Measurements from ENCODE around the gene TMPRSS9. TPM values are rescaled to one million over a fixed set of nuclear protein-coding genes. Genes with fewer than 3 reads are reported as not detected.

TMPRSS9 gene
- total RNA-seq, 1 donor from 2014 or later = not detected

DNA sequence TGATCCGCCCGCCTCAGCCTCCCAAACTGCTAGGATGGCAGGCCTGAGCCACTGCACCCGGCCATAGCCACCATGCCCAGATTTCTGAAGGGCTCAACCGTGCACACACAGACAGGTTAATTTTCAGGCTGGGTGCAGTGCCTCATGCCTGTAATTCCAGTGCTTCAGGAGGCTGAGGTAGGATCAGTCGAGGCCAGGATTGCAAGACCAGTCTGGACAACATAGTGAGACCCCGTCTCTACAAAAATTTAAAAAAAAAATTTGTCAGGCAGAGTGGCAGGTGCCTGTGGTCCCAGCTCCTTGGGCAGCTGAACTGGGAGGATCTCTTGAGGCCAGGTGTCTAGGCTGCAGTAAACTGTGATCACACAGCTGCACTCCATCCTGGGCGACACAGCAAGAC, 59.7 kb downstream of the TMPRSS9 start:
- Mint-ChIP-seq H3K27me3 (ENCODE audit: low read depth) (no peaks in the 10 kb centered on the region), H3K36me3 (ENCODE audit: low read depth) (peaks cover 6% of the 10 kb centered on the region), H3K9me3 (no peaks in the 10 kb centered on the region), H3K4me3 (ENCODE audit: low read depth) (no peak overlapping the region), H3K27ac (no peak overlapping the region), H3K4me1 (ENCODE audit: low read depth) (no peaks in the 10 kb centered on the region)
- DNase-seq (ENCODE audit: low spot score) = no peak
- intact Hi-C loops (cut with micrococcal nuclease) = no loop called here

DNA sequence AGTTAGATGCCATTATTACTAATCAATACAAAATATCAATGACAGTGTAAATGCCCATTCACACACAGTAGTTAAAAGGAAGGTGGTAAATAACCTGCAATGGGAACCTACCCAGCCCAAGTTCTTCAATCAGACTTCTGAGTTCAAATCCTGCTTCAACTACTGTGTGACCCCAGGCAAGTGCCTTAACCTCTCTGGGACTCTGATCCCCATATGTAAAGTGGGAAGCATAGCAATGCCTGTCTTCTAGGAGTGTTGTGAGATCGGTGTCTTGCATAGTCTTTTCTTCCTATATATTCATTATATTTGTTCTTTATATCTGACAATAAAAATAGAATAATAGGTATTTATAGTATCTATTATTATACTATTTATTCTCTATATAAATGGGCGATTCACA, 60.4 kb downstream of the TMPRSS9 start:
- no peak for DNase-seq (ENCODE audit: low spot score)
- Mint-ChIP-seq H3K4me1 (ENCODE audit: low read depth) (no peaks in the 10 kb centered on the region), H3K4me3 (ENCODE audit: low read depth) (no peak overlapping the region), H3K36me3 (ENCODE audit: low read depth) (peaks cover 7% of the 10 kb centered on the region), H3K27ac (no peak overlapping the region), H3K9me3 (no peaks in the 10 kb centered on the region), H3K27me3 (ENCODE audit: low read depth) (no peaks in the 10 kb centered on the region)
- intact Hi-C loops (cut with micrococcal nuclease) = no loop called here

GRCh38 chr19:2421581-2422306, 61.7 kb downstream of the TMPRSS9 start:
- DNase-seq (ENCODE audit: low spot score) = no peak
- Mint-ChIP-seq H3K27me3 (ENCODE audit: low read depth) (no peaks in the 10 kb centered on the region), H3K9me3 (no peaks in the 10 kb centered on the region), H3K4me1 (ENCODE audit: low read depth) (peaks cover 2% of the 10 kb centered on the region), H3K36me3 (ENCODE audit: low read depth) (peaks cover 16% of the 10 kb centered on the region), H3K27ac (no peak overlapping the region), H3K4me3 (ENCODE audit: low read depth) (no peak overlapping the region)
- intact Hi-C loops (cut with micrococcal nuclease) = no loop called here

GRCh38 chr19:2423071-2423914, 63.2 kb downstream of the TMPRSS9 start:
- peaks cover 24% of the 10 kb centered on the region for H3K36me3 Mint-ChIP-seq (ENCODE audit: low read depth)
- intact Hi-C loops (cut with micrococcal nuclease) = no loop called here
- H3K27me3 Mint-ChIP-seq (ENCODE audit: low read depth) = no peaks in the 10 kb centered on the region
- no peak overlapping the region for H3K27ac Mint-ChIP-seq
- H3K9me3 Mint-ChIP-seq = no peaks in the 10 kb centered on the region
- DNase-seq (ENCODE audit: low spot score) = no peak
- no peak overlapping the region for H3K4me3 Mint-ChIP-seq (ENCODE audit: low read depth)
- H3K4me1 Mint-ChIP-seq (ENCODE audit: low read depth) = peaks cover 4% of the 10 kb centered on the region

GRCh38 chr19:2423915-2424685, 64.0 kb downstream of the TMPRSS9 start:
- H3K9me3 Mint-ChIP-seq = no peaks in the 10 kb centered on the region
- peaks cover 24% of the 10 kb centered on the region for H3K36me3 Mint-ChIP-seq (ENCODE audit: low read depth)
- intact Hi-C loops (cut with micrococcal nuclease) = no loop called here
- H3K27me3 Mint-ChIP-seq (ENCODE audit: low read depth) = no peaks in the 10 kb centered on the region
- peak overlapping the region; percentile 37 for H3K4me3 Mint-ChIP-seq (ENCODE audit: low read depth)
- peaks cover 4% of the 10 kb centered on the region for H3K4me1 Mint-ChIP-seq (ENCODE audit: low read depth)
- H3K27ac Mint-ChIP-seq = no peak overlapping the region
- DNase-seq (ENCODE audit: low spot score) = no peak

- DNase-seq (ENCODE audit: low spot score) = no peak
- H3K36me3 Mint-ChIP-seq (ENCODE audit: low read depth) = peaks cover 28% of the 10 kb centered on the region
- H3K27ac Mint-ChIP-seq = no peak overlapping the region
- no peaks in the 10 kb centered on the region for H3K27me3 Mint-ChIP-seq (ENCODE audit: low read depth)
- intact Hi-C loops (cut with micrococcal nuclease) = no loop called here
- peak overlapping the region; percentile 21 for H3K4me3 Mint-ChIP-seq (ENCODE audit: low read depth)
- H3K4me1 Mint-ChIP-seq (ENCODE audit: low read depth) = peaks cover 4% of the 10 kb centered on the region
- no peaks in the 10 kb centered on the region for H3K9me3 Mint-ChIP-seq
These were observed 64.9 kb downstream of the TMPRSS9 start for GRCh38 chr19:2424686-2425621.

DNA sequence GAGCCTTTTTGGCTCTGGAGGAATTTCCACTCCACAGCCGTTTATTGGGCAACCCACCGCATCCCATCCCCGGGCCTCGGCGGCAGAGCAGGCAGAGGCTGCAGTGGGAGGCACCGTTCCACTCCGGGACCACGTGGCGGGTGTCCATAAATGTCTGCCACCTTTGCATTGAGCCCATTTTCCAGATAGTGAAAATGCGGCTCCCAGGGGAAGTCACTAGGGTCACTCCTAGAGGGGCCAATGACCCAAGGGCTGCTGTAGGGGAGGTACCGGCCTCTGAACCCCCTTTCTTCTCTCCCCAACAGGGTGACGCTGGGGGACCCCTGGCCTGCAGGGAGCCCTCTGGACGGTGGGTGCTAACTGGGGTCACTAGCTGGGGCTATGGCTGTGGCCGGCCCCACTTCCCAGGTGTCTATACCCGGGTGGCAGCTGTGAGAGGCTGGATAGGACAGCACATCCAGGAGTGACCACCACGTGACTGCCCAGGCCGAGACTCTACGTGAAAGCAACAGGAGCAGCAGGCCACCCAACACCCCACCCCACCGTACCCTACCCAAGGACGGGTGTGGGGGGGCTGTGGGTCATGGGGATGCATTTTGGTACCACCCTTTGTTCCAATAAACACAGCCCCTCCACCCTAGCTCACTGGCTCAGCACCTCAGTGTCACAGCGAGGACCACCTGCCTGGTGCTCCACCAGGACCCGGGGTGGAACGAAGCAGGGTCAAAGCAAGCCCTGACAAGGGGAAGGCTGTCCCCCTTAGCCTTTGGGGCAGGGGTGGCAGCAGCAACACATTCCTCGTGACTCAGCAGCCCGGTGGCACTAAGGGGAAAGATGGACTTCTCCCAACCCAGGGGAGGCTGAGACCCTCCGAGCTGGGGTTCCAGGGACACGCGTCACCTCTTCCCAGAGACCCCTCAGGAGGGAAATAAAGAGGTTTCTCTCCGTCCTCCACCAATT, 65.8 kb downstream of the TMPRSS9 start:
- Mint-ChIP-seq H3K4me3 (ENCODE audit: low read depth) (peak overlapping the region; percentile 95), H3K27me3 (ENCODE audit: low read depth) (no peaks in the 10 kb centered on the region), H3K9me3 (no peaks in the 10 kb centered on the region), H3K27ac (peak overlapping the region; percentile 81), H3K4me1 (ENCODE audit: low read depth) (peaks cover 4% of the 10 kb centered on the region), H3K36me3 (ENCODE audit: low read depth) (peaks cover 35% of the 10 kb centered on the region)
- intact Hi-C loops (cut with micrococcal nuclease) = no loop called here
- no peak for DNase-seq (ENCODE audit: low spot score)

GRCh38 chr19:2426611-2427428, 66.8 kb downstream of the TMPRSS9 start:
- H3K4me3 Mint-ChIP-seq (ENCODE audit: low read depth) = peak overlapping the region; percentile 95
- H3K36me3 Mint-ChIP-seq (ENCODE audit: low read depth) = peaks cover 44% of the 10 kb centered on the region
- H3K27ac Mint-ChIP-seq = peak overlapping the region; percentile 96
- no peaks in the 10 kb centered on the region for H3K27me3 Mint-ChIP-seq (ENCODE audit: low read depth)
- intact Hi-C loops (cut with micrococcal nuclease) = loop anchor here (1.0 kb wide), 1 partner anchor 30 kb away; no protein-coding TSS in a partner anchor
- no peaks in the 10 kb centered on the region for H3K9me3 Mint-ChIP-seq
- H3K4me1 Mint-ChIP-seq (ENCODE audit: low read depth) = peaks cover 4% of the 10 kb centered on the region
- DNase-seq (ENCODE audit: low spot score) = peak; percentile 52

GRCh38 chr19:2427429-2428320, 67.6 kb downstream of the TMPRSS9 start, which contains the start of gene TIMM13:
Gene TIMM13, minus strand, starts transcription at chr19:2427586. Its CDS starts 53 bp downstream, at chr19:2427533.
- intact Hi-C loops (cut with micrococcal nuclease) = loop anchor here (1.0 kb wide), 1 partner anchor 30 kb away; no protein-coding TSS in a partner anchor
- Mint-ChIP-seq H3K4me3 (ENCODE audit: low read depth) (peak within 1 kb of the TSS; percentile 95), H3K27ac (peak within 1 kb of the TSS; percentile 96), H3K27me3 (ENCODE audit: low read depth) (no peaks in the 10 kb centered on the region), H3K4me1 (ENCODE audit: low read depth) (peaks cover 4% of the 10 kb centered on the region), H3K36me3 (ENCODE audit: low read depth) (peaks cover 51% of the 10 kb centered on the region), H3K9me3 (no peaks in the 10 kb centered on the region)
- DNase-seq (ENCODE audit: low spot score) = peak; percentile 97

DNA sequence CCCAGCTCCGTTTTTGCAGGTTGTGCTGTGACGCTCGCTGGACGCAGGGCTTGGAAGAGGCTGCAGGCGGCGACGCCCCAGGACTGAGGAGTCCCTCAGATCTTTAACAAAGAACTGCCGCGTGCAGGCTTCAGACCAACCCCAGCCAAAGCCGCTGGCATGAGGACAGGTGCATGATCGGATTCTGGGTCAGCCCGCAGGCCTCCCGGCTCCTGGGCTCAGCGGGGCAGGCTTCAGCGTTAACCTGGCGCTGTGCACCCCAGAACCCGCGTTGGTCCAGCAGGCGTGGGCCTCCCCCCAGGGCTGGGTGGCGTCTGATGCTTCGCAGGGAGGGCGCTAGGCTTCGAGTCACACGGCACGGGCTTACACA, 68.2 kb downstream of the TMPRSS9 start:
- Mint-ChIP-seq H3K9me3 (no peaks in the 10 kb centered on the region), H3K27me3 (ENCODE audit: low read depth) (no peaks in the 10 kb centered on the region), H3K4me1 (ENCODE audit: low read depth) (peaks cover 4% of the 10 kb centered on the region), H3K27ac (no peak overlapping the region), H3K4me3 (ENCODE audit: low read depth) (peak overlapping the region; percentile 95), H3K36me3 (ENCODE audit: low read depth) (peaks cover 49% of the 10 kb centered on the region)
- no peak for DNase-seq (ENCODE audit: low spot score)
- intact Hi-C loops (cut with micrococcal nuclease) = no loop called here
